Suprapubic skin (tissue), 4 donors: ENCODE measurements around the gene IARS2.

ENCODE experiments used
- EP300 ChIP-seq: sonication (generic); formaldehyde crosslinking; IDR thresholded peaks from one replicate; pipeline ENCODE4 v1.6.1; 2017; ENCODE audit warnings: antibody characterized with exemption
- POLR2AphosphoS5 ChIP-seq, 3 donors: sonication (generic); formaldehyde crosslinking; IDR thresholded peaks; one replicate each; pipeline ENCODE4 v1.6.1; 2017; ENCODE audit warnings: antibody characterized with exemption in 3 of 3
- TF ChIP-seq, protein P1 (sequence below), 2 donors: fragments of 200-600 bp in 1 of 2; fragments of 450-650 bp in 1 of 2; sonication (generic) in 1 of 2; IDR thresholded peaks; one replicate each; pipeline ENCODE4 v1.5.1; 2016 to 2019; ENCODE audit warnings: antibody characterized with exemption in 2 of 2, mild to moderate bottlenecking in 1 of 2, moderate library complexity in 1 of 2

DNA sequence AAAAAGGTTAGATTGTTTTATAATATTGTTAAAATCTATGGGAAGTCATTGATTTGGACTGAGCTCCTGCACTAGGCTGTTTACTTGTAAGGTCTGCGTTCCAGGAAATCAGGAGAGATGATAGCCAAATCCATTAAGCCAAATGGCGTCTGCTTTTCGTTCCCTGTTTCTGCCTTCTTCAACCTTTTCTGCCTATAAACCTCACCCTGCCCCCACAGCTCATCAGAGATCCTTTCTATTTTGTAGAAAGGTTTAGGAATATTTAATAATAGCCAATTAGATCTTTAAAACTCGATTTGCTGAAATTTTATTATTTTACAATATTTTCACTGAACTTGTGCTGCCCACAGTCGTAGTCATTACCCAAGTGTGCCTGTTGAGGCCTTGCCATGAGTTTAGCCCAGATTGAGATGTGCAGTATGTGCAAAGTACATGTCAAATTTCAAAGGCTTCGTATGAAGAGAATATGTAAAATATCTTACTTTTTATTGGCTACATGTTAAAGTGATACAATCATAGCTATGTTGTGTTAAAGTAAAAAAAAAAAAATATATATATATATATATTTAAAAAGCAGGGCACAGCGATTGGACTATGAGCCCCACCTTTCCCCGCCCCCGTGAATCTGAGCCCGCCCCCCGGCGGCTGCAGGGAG is 444 bp upstream of the IARS2 start:
- TF ChIP-seq, protein P1, sequence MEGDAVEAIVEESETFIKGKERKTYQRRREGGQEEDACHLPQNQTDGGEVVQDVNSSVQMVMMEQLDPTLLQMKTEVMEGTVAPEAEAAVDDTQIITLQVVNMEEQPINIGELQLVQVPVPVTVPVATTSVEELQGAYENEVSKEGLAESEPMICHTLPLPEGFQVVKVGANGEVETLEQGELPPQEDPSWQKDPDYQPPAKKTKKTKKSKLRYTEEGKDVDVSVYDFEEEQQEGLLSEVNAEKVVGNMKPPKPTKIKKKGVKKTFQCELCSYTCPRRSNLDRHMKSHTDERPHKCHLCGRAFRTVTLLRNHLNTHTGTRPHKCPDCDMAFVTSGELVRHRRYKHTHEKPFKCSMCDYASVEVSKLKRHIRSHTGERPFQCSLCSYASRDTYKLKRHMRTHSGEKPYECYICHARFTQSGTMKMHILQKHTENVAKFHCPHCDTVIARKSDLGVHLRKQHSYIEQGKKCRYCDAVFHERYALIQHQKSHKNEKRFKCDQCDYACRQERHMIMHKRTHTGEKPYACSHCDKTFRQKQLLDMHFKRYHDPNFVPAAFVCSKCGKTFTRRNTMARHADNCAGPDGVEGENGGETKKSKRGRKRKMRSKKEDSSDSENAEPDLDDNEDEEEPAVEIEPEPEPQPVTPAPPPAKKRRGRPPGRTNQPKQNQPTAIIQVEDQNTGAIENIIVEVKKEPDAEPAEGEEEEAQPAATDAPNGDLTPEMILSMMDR (IDR thresholded peaks at IDR 0.05): no peak
- TF ChIP-seq POLR2AphosphoS5 (IDR thresholded peaks at IDR 0.05): no peak
- no peak for TF ChIP-seq EP300
